HCT116 (cell line): ENCODE measurements around the gene MAPKAP1. TPM values are rescaled to one million over a fixed set of nuclear protein-coding genes. Genes with fewer than 3 reads are reported as not detected.

Source experiments
- ATAC-seq: fragments of 200-7000 bp; cut with Tn5 transposase; 2 replicates; pipeline ENCODE4 v1.9.1; 2020; ENCODE audit warnings: mild to moderate bottlenecking, moderate library complexity
- BruUV-seq: library from RNA; stranded (reverse); fragments of 400-500 nt; replicated peaks from 2 replicates; lab custom pipeline; 2021; lab: Mats Ljungman, UMichigan
- CTCF ChIA-PET: fragments of 300-600 bp; sonication (Branson Sonifier 250); formaldehyde crosslinking; loops from one replicate; lab custom pipeline; 2021; ENCODE audit warnings: antibody characterized with exemption; lab: Charles Lee
- POLR2A ChIA-PET: fragments of 300-600, 350-600 bp; sonication (Branson Sonifier 250); formaldehyde crosslinking; loops from one replicate; lab custom pipeline; 2021; ENCODE audit warnings: antibody characterized with exemption; lab: Charles Lee
- RAD21 ChIA-PET, 2 experiments: fragments of 300-600 bp; sonication (Branson Sonifier 250); formaldehyde crosslinking; loops; one replicate each; lab custom pipeline; 2023; ENCODE audit warnings: low total read pairs in 2 of 2; ENCODE audit not compliant: uncharacterized antibody in 2 of 2, unreplicated experiment in 2 of 2, low non-redundant PET in 1 of 2; lab: Charles Lee
- DNase-seq: peaks from one replicate; pipeline ENCODE4 v3.0.0-alpha.2; 2010; ENCODE audit warnings: low read depth, low spot score
- H2AFZ ChIP-seq: fragments of 200-600 bp; shearing (Covaris generic), sonication (generic); 2 replicates; pipeline ENCODE4 v1.6.1; 2017; ENCODE audit warnings: low read depth, mixed run types, mixed read lengths, antibody characterized with exemption, low read length; ENCODE audit not compliant: poor library complexity, severe bottlenecking
- H3K27ac ChIP-seq: 2 replicates; pipeline ENCODE4 v1.5.1; 2012; ENCODE audit warnings: low read depth, low read length
- H3K27me3 ChIP-seq: fragments of 200-600 bp; sonication (generic); 2 replicates; pipeline ENCODE4 v1.6.1; 2016; ENCODE audit warnings: mixed run types, low read length, mixed read lengths; ENCODE audit not compliant: insufficient read depth
- H3K36me3 ChIP-seq, 2 experiments: fragments of 200-500 bp in 1 of 2; fragments of 200-600 bp in 1 of 2; sonication (Bioruptor generic) in 1 of 2; sonication (generic) in 1 of 2; 2 replicates each; pipeline versions ENCODE4 v1.5.1 to v1.6.1; 2014 to 2016; ENCODE audit warnings: low read length in 2 of 2, inconsistent platforms in 1 of 2, mixed read lengths in 1 of 2, mixed run types in 1 of 2; ENCODE audit not compliant: insufficient read depth in 2 of 2, control insufficient read depth in 1 of 2
- H3K4me1 ChIP-seq, 2 experiments: fragments of 200-600 bp in 1 of 2; sonication (generic) in 1 of 2; 2 replicates each; pipeline versions ENCODE4 v1.5.1 to v1.6.1; 2012 to 2017; ENCODE audit warnings: low read length in 2 of 2, inconsistent platforms in 1 of 2, mild to moderate bottlenecking in 1 of 2, mixed read lengths in 1 of 2, mixed run types in 1 of 2, moderate library complexity in 1 of 2; ENCODE audit not compliant: insufficient read depth in 2 of 2, control insufficient read depth in 1 of 2
- H3K4me2 ChIP-seq: fragments of 200-600 bp; sonication (generic); 2 replicates; pipeline ENCODE4 v1.6.1; 2017; ENCODE audit warnings: mixed run types, low read length, mixed read lengths
- H3K4me3 ChIP-seq, 2 experiments: fragments of 200-600 bp in 1 of 2; sonication (generic) in 1 of 2; replicated peaks in 1 of 2; 2 replicates each; pipeline ENCODE4 v1.5.1; 2011 to 2016; ENCODE audit warnings: low read length in 2 of 2, control low read depth in 1 of 2, low read depth in 1 of 2, mild to moderate bottlenecking in 1 of 2, mixed read lengths in 1 of 2, mixed run types in 1 of 2
- H3K79me2 ChIP-seq: fragments of 200-600 bp; sonication (generic); 2 replicates; pipeline ENCODE4 v1.6.1; 2017; ENCODE audit warnings: mild to moderate bottlenecking, mixed run types, low read length, moderate library complexity, mixed read lengths; ENCODE audit not compliant: insufficient read depth
- H3K9ac ChIP-seq: fragments of 200-600 bp; sonication (generic); 2 replicates; pipeline ENCODE4 v1.6.1; 2016; ENCODE audit warnings: low read length, mixed read lengths
- H3K9me2 ChIP-seq: fragments of 200-600 bp; sonication (generic), shearing (Covaris generic); 2 replicates; pipeline ENCODE4 v1.6.1; 2017; ENCODE audit warnings: mixed run types, mild to moderate bottlenecking, moderate library complexity; ENCODE audit not compliant: insufficient read depth
- H3K9me3 ChIP-seq, 2 experiments: fragments of 200-500 bp in 1 of 2; fragments of 200-600 bp in 1 of 2; sonication (Bioruptor generic) in 1 of 2; sonication (generic) in 1 of 2; 2 replicates each; pipeline ENCODE4 v1.6.1; 2014 to 2017; ENCODE audit warnings: low read length in 2 of 2, mixed read lengths in 2 of 2, inconsistent platforms in 1 of 2, low read depth in 1 of 2, mild to moderate bottlenecking in 1 of 2, mixed run types in 1 of 2, moderate library complexity in 1 of 2; ENCODE audit not compliant: control insufficient read depth in 1 of 2, insufficient read depth in 1 of 2
- H4K20me1 ChIP-seq: fragments of 200-600 bp; sonication (generic), shearing (Covaris generic); 2 replicates; pipeline ENCODE4 v1.6.1; 2017; ENCODE audit warnings: mixed run types, mild to moderate bottlenecking, moderate library complexity; ENCODE audit not compliant: insufficient read depth
- CBX3 ChIP-seq: IDR thresholded peaks from 2 replicates; pipeline ENCODE4 v1.6.1; 2012; ENCODE audit warnings: low read depth
- CEBPB ChIP-seq: IDR thresholded peaks from 2 replicates; pipeline ENCODE4 v1.6.1; 2012; ENCODE audit warnings: low read depth
- EGR1 ChIP-seq: IDR thresholded peaks from 2 replicates; pipeline ENCODE4 v1.6.1; 2012; ENCODE audit warnings: low read depth
- EZH2 ChIP-seq: fragments of 200-600 bp; sonication (generic); IDR thresholded peaks from 2 replicates; pipeline ENCODE4 v1.6.1; 2017; ENCODE audit warnings: antibody characterized with exemption, mixed run types
- EZH2phosphoT487 ChIP-seq: fragments of 200-600 bp; IDR thresholded peaks from 2 replicates; pipeline ENCODE4 v1.6.1; 2018; ENCODE audit warnings: antibody characterized with exemption, borderline replicate concordance
- POLR2A ChIP-seq: IDR thresholded peaks from 2 replicates; pipeline ENCODE4 v1.7.0; 2011; ENCODE audit warnings: borderline replicate concordance; ENCODE audit not compliant: insufficient read depth, insufficient read length; ENCODE audit errors: extremely low read depth
- POLR2AphosphoS5 ChIP-seq: IDR thresholded peaks from 2 replicates; pipeline ENCODE4 v1.6.1; 2011; ENCODE audit warnings: mild to moderate bottlenecking, low read depth, low read length, moderate library complexity
- RAD21 ChIP-seq: IDR thresholded peaks from 2 replicates; pipeline ENCODE4 v1.6.1; 2012; ENCODE audit warnings: low read depth, mild to moderate bottlenecking
- SIN3A ChIP-seq: IDR thresholded peaks from 2 replicates; pipeline ENCODE4 v1.6.1; 2012; ENCODE audit warnings: low read depth
- TCF7L2 ChIP-seq: IDR thresholded peaks from 2 replicates; pipeline ENCODE4 v1.7.0; 2011; ENCODE audit warnings: borderline replicate concordance, inconsistent platforms; ENCODE audit not compliant: insufficient read depth, insufficient read length; ENCODE audit errors: extremely low read depth
- intact Hi-C: fragments of 100-400 bp; cut with micrococcal nuclease; formaldehyde crosslinking; loops from 2 replicates; pipeline ENCODE4 v1.10.0; 2022
- total RNA-seq: library from RNA; stranded (reverse); gene quantifications from one replicate; pipeline ENCODE4 v1.2.1, GENCODE V29; 2021; ENCODE audit not compliant: unreplicated experiment
- TF ChIP-seq, protein P1 (sequence below): IDR thresholded peaks from 2 replicates; pipeline ENCODE4 v1.6.1; 2012
- TF ChIP-seq, protein P2 (sequence below): IDR thresholded peaks from 2 replicates; pipeline ENCODE4 v1.6.1; 2012; ENCODE audit warnings: low read depth
- TF ChIP-seq, protein P3 (sequence below), 3 experiments: fragments of 200-600 bp in 1 of 3; sonication (generic) in 1 of 3; IDR thresholded peaks in 2 of 3; conservative IDR thresholded peaks in 1 of 3; 2 replicates each; pipeline ENCODE4 v1.5.1; 2012 to 2017; ENCODE audit warnings: low read depth in 2 of 3, low read length in 2 of 3, antibody characterized with exemption in 1 of 3, borderline replicate concordance in 1 of 3, control low read depth in 1 of 3, mild to moderate bottlenecking in 1 of 3, mixed read lengths in 1 of 3, mixed run types in 1 of 3, moderate library complexity in 1 of 3; ENCODE audit not compliant: insufficient read depth in 1 of 3

Gene MAPKAP1
- total RNA-seq, 1 experiment from 2014 or later: 72.5 TPM

DNA sequence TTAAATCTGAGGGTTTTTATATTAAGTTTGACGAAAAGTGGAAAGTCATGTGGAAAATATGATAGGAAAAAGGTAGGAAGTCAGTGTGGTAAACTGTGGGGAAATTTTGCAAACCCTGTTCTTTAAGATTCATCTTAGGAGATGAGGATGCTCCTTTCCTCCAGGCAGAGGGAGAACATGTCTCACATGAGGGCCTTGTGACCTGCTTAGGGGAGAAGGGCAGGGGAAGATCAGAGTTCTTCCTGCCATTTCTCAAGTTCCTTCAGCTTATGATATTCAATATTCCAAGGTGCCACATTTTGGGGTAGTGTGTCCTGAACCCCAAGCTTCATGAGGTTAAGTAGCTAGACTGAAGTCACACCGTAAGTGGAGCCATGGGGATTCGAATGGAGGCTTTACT, 53.7 kb downstream of the MAPKAP1 start:
- no peaks in the 10 kb centered on the region for H4K20me1 ChIP-seq
- H3K79me2 ChIP-seq: peaks cover 40% of the 10 kb centered on the region
- ChIA-PET CTCF (no interaction called here), POLR2A (no interaction called here), RAD21 (no interaction called here)
- ATAC-seq (no peak), DNase-seq (no peak)
- no peaks in the 10 kb centered on the region for H3K36me3 ChIP-seq
- no peaks in the 10 kb centered on the region for H3K9me2 ChIP-seq
- TF ChIP-seq POLR2A (no peak), CBX3 (no peak), RAD21 (no peak), SIN3A (no peak)
- no peaks in the 10 kb centered on the region for H3K27me3 ChIP-seq
- BruUV-seq: no TSS peak
- H3K9me3 ChIP-seq: no peaks in the 10 kb centered on the region
- intact Hi-C loops: no loop called here
- peaks cover 18 to 33% of the 10 kb centered on the region in 2 experiments for H3K4me1 ChIP-seq
- H3K27ac ChIP-seq: no peak overlapping the region
- H2AFZ ChIP-seq: no peak overlapping the region
- H3K9ac ChIP-seq: no peak overlapping the region
- no peak overlapping the region for H3K4me2 ChIP-seq
- no peak overlapping the region for H3K4me3 ChIP-seq

DNA sequence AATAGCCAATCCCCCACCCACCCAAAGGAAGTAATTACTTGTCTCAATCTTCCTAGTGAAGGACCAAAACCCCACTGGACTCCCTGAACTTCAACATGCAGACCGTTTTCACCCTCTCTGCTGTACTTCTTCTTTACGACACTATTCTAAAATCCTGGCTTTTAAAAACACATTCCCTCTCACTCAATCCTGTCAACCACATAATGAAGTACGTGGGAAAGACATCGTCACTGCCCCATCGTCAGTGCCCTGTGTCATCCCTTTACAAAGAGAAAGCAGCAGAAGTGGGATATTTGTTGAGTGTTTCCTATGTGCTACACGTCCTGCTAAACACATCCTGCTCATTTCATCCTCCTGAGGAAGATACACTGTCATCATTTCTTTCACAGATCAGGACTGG, 54.2 kb downstream of the MAPKAP1 start:
- Histone ChIP-seq H2AFZ (no peak overlapping the region), H3K4me3 (no peak overlapping the region), H3K9me3 (no peaks in the 10 kb centered on the region), H4K20me1 (no peaks in the 10 kb centered on the region), H3K27ac (no peak overlapping the region), H3K4me1 (peaks cover 18 to 36% of the 10 kb centered on the region in 2 experiments), H3K9me2 (no peaks in the 10 kb centered on the region), H3K79me2 (peaks cover 44% of the 10 kb centered on the region), H3K27me3 (no peaks in the 10 kb centered on the region), H3K36me3 (no peaks in the 10 kb centered on the region), H3K4me2 (no peak overlapping the region), H3K9ac (no peak overlapping the region)
- POLR2A ChIA-PET: no interaction called here
- CTCF ChIA-PET: no interaction called here
- RAD21 ChIA-PET: no interaction called here
- ATAC-seq (no peak), DNase-seq (no peak)
- BruUV-seq: no TSS peak
- intact Hi-C loops: no loop called here
- TF ChIP-seq EZH2phosphoT487 (no peak), EZH2 (no peak), EGR1 (no peak), POLR2A (no peak), CEBPB (no peak), TCF7L2 (no peak), SIN3A (no peak), RAD21 (no peak), POLR2AphosphoS5 (no peak)
- TF ChIP-seq, protein P1, sequence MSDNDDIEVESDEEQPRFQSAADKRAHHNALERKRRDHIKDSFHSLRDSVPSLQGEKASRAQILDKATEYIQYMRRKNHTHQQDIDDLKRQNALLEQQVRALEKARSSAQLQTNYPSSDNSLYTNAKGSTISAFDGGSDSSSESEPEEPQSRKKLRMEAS: no peak
- TF ChIP-seq, protein P2, sequence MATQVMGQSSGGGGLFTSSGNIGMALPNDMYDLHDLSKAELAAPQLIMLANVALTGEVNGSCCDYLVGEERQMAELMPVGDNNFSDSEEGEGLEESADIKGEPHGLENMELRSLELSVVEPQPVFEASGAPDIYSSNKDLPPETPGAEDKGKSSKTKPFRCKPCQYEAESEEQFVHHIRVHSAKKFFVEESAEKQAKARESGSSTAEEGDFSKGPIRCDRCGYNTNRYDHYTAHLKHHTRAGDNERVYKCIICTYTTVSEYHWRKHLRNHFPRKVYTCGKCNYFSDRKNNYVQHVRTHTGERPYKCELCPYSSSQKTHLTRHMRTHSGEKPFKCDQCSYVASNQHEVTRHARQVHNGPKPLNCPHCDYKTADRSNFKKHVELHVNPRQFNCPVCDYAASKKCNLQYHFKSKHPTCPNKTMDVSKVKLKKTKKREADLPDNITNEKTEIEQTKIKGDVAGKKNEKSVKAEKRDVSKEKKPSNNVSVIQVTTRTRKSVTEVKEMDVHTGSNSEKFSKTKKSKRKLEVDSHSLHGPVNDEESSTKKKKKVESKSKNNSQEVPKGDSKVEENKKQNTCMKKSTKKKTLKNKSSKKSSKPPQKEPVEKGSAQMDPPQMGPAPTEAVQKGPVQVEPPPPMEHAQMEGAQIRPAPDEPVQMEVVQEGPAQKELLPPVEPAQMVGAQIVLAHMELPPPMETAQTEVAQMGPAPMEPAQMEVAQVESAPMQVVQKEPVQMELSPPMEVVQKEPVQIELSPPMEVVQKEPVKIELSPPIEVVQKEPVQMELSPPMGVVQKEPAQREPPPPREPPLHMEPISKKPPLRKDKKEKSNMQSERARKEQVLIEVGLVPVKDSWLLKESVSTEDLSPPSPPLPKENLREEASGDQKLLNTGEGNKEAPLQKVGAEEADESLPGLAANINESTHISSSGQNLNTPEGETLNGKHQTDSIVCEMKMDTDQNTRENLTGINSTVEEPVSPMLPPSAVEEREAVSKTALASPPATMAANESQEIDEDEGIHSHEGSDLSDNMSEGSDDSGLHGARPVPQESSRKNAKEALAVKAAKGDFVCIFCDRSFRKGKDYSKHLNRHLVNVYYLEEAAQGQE: no peak
- TF ChIP-seq, protein P3, sequence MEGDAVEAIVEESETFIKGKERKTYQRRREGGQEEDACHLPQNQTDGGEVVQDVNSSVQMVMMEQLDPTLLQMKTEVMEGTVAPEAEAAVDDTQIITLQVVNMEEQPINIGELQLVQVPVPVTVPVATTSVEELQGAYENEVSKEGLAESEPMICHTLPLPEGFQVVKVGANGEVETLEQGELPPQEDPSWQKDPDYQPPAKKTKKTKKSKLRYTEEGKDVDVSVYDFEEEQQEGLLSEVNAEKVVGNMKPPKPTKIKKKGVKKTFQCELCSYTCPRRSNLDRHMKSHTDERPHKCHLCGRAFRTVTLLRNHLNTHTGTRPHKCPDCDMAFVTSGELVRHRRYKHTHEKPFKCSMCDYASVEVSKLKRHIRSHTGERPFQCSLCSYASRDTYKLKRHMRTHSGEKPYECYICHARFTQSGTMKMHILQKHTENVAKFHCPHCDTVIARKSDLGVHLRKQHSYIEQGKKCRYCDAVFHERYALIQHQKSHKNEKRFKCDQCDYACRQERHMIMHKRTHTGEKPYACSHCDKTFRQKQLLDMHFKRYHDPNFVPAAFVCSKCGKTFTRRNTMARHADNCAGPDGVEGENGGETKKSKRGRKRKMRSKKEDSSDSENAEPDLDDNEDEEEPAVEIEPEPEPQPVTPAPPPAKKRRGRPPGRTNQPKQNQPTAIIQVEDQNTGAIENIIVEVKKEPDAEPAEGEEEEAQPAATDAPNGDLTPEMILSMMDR (IDR thresholded peaks at IDR 0.05 in 2 of 3, conservative IDR thresholded peaks at IDR 0.05 in 1 of 3; ENCODE audit: borderline replicate concordance in 1 of 3, insufficient read depth in 1 of 3, low read depth in 2 of 3, low read length in 2 of 3): no peak
- TF ChIP-seq, all 23 proteins: peak for 0
